ENCODE results near the gene RGS7. TPM values are rescaled to one million over a fixed set of nuclear protein-coding genes. Genes with fewer than 3 reads are reported as not detected.

Gene RGS7
- total RNA-seq, 1 donor from 2014 or later = 16.0 TPM

- Mint-ChIP-seq H3K36me3 (ENCODE audit: unreplicated experiment) (no peaks in the 10 kb centered on the region), H3K27me3 (ENCODE audit: unreplicated experiment) (no peaks in the 10 kb centered on the region), H3K27ac (ENCODE audit: unreplicated experiment) (no peak overlapping the region), H3K4me1 (ENCODE audit: low read depth, unreplicated experiment) (no peaks in the 10 kb centered on the region), H3K9me3 (ENCODE audit: unreplicated experiment) (no peaks in the 10 kb centered on the region), H3K4me3 (ENCODE audit: unreplicated experiment) (no peak overlapping the region)
- no peak for TF ChIP-seq CTCF (IDR thresholded peaks at IDR 0.05; ENCODE audit: partially characterized antibody, unreplicated experiment)
- no peak for DNase-seq
Measured at GRCh38 chr1:240747907-240748306, 609.1 kb downstream of the RGS7 start.

GRCh38 chr1:240743705-240744104 lies 613.3 kb downstream of the RGS7 start:
- Mint-ChIP-seq H3K9me3 (ENCODE audit: unreplicated experiment) (no peaks in the 10 kb centered on the region), H3K4me1 (ENCODE audit: low read depth, unreplicated experiment) (no peaks in the 10 kb centered on the region), H3K27ac (ENCODE audit: unreplicated experiment) (no peak overlapping the region), H3K36me3 (ENCODE audit: unreplicated experiment) (no peaks in the 10 kb centered on the region), H3K4me3 (ENCODE audit: unreplicated experiment) (no peak overlapping the region), H3K27me3 (ENCODE audit: unreplicated experiment) (no peaks in the 10 kb centered on the region)
- no peak for TF ChIP-seq CTCF (IDR thresholded peaks at IDR 0.05; ENCODE audit: partially characterized antibody, unreplicated experiment)
- DNase-seq = no peak

GRCh38 chr1:240739754-240740153 lies 617.3 kb downstream of the RGS7 start:
- Mint-ChIP-seq H3K36me3 (ENCODE audit: unreplicated experiment) (no peaks in the 10 kb centered on the region), H3K27me3 (ENCODE audit: unreplicated experiment) (no peaks in the 10 kb centered on the region), H3K9me3 (ENCODE audit: unreplicated experiment) (no peaks in the 10 kb centered on the region), H3K4me3 (ENCODE audit: unreplicated experiment) (no peak overlapping the region), H3K27ac (ENCODE audit: unreplicated experiment) (no peak overlapping the region), H3K4me1 (ENCODE audit: low read depth, unreplicated experiment) (no peaks in the 10 kb centered on the region)
- no peak for TF ChIP-seq CTCF (IDR thresholded peaks at IDR 0.05; ENCODE audit: partially characterized antibody, unreplicated experiment)
- DNase-seq = no peak

GRCh38 chr1:240739139-240739538 lies 617.9 kb downstream of the RGS7 start:
- Mint-ChIP-seq H3K4me3 (ENCODE audit: unreplicated experiment) (no peak overlapping the region), H3K27ac (ENCODE audit: unreplicated experiment) (no peak overlapping the region), H3K4me1 (ENCODE audit: low read depth, unreplicated experiment) (no peaks in the 10 kb centered on the region), H3K27me3 (ENCODE audit: unreplicated experiment) (no peaks in the 10 kb centered on the region), H3K36me3 (ENCODE audit: unreplicated experiment) (no peaks in the 10 kb centered on the region), H3K9me3 (ENCODE audit: unreplicated experiment) (no peaks in the 10 kb centered on the region)
- TF ChIP-seq CTCF (IDR thresholded peaks at IDR 0.05; ENCODE audit: partially characterized antibody, unreplicated experiment) = no peak
- no peak for DNase-seq

- Mint-ChIP-seq H3K27me3 (ENCODE audit: unreplicated experiment) (no peaks in the 10 kb centered on the region), H3K36me3 (ENCODE audit: unreplicated experiment) (no peaks in the 10 kb centered on the region), H3K4me1 (ENCODE audit: low read depth, unreplicated experiment) (no peaks in the 10 kb centered on the region), H3K9me3 (ENCODE audit: unreplicated experiment) (no peaks in the 10 kb centered on the region), H3K27ac (ENCODE audit: unreplicated experiment) (no peak overlapping the region), H3K4me3 (ENCODE audit: unreplicated experiment) (no peak overlapping the region)
- no peak for DNase-seq
- no peak for TF ChIP-seq CTCF (IDR thresholded peaks at IDR 0.05; ENCODE audit: partially characterized antibody, unreplicated experiment)
Measured at GRCh38 chr1:240737766-240738265, 619.2 kb downstream of the RGS7 start.
